CD4-positive, alpha-beta T cell treated with Interleukin-17A for 1 hour (primary cell): ENCODE results near the gene PRTFDC1.
A peak's percentile ranks its signal among the peaks of the same experiment; 100 is the strongest.

Experiments used
- DNase-seq: peaks from one replicate; pipeline ENCODE4 v3.0.0-alpha.2; 2020

PRTFDC1 gene

DNA sequence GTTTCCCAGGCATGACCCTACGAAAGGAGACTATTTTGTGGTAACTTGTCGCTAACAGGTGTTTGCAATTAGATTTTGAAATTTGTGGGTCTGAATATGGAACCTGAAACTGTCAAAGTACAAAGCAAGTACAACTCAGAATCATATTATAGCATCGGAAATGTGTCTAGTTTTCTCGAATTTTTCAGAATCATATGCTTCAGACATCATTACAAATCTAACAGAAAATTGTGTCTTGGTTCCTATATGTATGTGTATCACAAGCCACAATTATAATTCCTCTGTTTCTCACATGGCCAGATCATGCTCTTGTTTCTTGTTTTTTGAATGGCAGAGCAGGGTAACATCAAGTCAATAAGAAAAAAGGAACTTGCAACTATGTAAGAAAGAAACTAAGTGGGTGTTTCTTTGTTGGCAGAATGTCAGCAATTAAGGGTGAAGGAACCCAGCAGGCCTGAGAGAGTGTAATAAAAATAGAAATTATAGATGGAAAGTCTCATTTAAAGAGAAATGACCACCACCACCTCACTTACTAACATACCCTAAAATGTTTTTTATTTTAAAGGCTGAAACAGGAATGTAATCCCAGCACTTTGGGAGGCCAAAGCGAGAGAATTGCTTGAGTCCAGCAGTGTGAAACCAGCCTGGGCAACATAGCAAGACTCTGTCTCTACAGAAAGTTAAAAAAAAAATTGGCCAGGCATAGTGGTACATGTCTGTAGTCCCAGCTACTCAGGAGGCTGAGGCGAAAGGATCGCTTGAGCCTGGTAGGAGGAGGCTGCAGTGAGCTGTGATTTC, 51.3 kb downstream of the PRTFDC1 start:
- DNase-seq, result no peak

DNA sequence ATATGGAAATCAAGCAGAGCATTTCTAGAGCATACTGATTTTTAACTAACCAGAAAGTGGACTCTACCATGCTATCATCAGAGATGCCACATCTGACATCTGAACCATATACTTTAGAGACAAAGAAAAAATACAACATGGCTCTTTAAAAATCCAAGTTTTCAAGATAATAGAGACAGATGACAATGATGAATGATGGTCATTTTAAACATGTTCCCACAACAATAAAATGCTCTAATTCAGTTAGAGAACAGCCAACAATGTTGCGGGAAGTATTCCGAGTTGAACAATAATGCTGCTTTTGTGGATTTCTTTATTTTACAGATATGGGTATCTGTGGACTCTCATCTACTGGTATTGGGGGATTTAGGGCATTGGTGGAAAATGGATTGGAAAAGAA, 52.8 kb downstream of the PRTFDC1 start:
- DNase-seq, result no peak

DNA sequence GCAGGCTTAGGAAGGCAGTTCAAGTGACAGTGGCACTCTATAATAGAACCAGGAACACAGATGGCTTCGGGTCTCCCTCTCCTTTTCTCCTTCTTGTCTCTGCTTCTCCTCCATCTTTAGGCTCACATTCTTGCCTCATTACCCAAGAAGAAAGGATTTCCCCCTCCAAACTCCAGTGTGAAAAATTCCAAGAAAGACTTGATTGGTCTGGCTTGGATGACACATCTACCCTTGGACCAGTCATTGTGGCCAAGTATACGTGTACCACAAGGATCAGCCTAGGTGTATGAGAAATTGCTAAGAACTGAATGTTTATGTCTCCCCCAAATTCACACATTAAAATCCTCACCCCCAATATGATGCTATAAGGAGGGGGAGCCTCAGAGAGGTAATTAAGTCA, 53.9 kb downstream of the PRTFDC1 start:
- DNase-seq, result no peak

DNA sequence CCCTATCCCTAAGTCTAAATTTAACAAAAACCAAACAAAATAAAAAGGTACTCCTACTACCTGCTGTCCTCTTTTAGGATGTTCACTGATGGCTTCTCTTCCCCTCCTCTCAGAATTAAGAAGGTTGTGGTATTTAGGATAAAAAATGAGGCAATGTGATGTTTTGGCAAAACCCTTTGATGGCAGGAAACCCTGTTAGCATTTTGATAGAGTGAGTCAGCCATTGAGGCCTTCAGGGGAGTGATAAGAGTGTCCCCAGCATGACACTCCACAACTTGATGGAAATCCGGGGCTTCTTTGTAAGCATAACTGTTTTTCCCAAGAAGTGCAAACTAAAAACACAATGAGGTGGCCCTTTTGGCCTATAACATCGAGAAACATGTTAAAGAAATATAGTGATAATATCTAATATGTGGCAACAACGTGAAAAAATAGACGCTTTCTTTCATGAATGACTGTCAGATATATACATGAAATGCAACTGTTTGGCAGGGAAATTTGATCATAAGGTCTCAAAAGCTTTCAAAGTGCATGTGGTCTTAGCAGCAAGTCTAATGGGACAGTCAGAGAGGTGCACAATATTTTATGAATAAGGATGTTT, 55.0 kb downstream of the PRTFDC1 start:
- DNase-seq, result peak; percentile 22

- DNase-seq, result peak; percentile 30
Measured at GRCh38 chr10:24894728-24895127, 57.7 kb downstream of the PRTFDC1 start.

DNA sequence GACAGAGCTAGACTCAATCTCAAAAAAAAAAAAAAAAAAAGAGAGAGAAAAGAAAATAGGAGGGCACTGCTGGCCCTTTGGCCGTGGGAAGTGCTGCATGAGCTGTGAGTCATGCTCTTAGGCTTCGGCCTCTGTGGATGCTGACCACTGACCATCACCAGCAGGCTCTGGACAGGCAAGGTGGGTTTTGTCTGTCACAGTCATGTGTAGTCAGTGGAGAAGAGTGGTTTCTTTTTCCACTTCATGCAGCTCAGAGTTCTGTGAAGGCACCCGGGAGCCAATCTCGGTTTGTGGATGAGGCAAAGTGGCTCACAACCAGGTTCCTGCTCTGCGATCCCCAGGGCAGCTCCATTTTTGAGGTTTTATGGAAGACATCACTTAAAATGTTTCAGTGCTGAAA, 58.1 kb downstream of the PRTFDC1 start:
- DNase-seq, result no peak

DNA sequence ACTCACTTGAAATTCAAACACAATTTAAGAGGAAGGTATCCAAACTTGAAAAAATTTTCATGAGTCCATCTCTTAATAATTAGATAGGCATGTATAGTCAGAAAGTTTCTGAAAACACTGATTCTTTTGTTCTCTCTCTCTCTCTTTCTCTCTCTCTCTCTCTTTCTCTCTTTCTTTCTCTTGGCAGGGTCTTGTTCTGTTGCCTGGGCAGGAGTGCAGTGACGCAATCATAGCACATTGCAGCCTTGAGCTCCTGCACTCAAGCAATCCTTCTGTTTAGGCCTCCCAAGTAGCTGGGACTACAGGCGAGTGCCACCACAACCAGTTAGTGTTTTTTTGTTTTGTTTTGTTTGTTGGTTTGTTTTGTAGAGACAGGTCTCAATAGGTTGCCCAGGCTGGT, 59.3 kb downstream of the PRTFDC1 start:
- DNase-seq, result no peak

- no peak for DNase-seq
Measured at GRCh38 chr10:24891823-24892222, 60.6 kb downstream of the PRTFDC1 start.

GRCh38 chr10:24889639-24890038, 62.8 kb downstream of the PRTFDC1 start:
- DNase-seq, result no peak

GRCh38 chr10:24887855-24888231, 64.6 kb downstream of the PRTFDC1 start:
- DNase-seq, result no peak

DNA sequence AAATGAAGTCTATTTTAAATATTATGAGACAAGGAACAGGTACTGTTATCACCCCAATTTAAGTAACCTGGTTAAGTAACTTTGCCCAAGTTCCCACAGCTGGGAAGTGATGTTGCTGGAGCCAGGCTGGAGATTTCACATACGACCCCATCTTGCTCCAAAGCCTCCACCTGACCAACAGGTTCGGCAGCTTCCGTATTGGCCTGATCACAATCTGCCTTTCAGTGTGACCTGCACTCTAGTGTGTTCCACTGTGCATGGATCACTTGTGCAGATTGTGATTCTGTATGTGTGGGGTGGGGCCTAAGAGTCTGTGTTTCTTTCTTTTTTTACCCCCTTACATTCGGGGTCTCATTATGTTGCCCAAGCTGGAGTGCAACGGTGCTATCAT, 66.1 kb downstream of the PRTFDC1 start:
- no peak for DNase-seq

GRCh38 chr10:24885551-24886289, 66.7 kb downstream of the PRTFDC1 start:
- DNase-seq, result no peak

DNA sequence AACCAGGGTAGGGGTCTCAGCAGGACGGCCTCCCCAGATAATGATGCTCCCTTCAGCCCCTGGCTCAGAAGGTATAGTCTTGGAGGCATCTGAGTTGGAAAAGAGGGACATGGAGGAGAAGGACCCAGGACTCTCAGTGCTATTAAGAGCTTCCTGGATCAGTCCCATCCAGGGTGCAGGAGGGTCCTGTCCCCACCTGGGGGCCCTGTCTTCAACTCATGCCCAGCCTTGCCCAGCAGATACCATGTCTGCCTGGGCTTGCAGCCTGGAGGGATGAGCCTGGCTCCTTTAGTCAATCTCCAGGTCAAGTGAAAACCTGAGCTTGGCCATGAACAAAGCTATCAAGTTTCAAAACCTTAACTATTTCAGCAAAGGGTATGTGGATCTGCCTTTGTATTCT, 67.6 kb downstream of the PRTFDC1 start:
- no peak for DNase-seq

GRCh38 chr10:24884316-24884715, 68.1 kb downstream of the PRTFDC1 start:
- no peak for DNase-seq

- no peak for DNase-seq
Measured at GRCh38 chr10:24883176-24883575, 69.2 kb downstream of the PRTFDC1 start.

DNA sequence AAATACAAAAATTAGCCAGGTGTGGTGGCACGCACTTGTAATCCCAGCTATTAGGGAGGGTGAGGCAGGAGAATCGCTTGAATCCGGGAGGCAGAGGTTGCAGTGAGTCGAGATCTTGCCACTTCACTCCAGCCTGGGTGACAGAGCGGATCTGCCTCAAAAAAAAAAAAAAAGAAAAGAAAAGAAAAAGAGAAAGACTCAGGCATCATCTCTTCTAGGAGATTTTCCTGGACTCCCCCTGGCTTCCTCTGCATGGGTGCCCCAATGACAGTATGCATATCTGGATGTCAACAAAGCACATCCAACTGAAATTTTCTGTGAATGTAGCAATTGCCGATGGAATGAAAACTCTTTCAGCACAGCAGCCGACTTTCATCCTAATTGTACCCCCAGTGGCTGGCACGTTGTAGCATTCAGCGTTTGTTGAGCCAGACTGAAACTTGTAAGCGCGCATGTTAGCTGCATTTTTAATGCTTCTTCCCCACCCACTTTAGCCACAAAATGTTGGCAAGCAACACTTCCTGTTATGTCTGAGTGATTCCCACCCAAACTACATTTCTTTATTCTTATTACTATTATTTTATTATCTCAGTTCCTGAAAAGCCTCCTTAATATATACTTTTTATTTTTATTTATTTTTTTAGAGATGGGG, 70.2 kb downstream of the PRTFDC1 start:
- DNase-seq, result peak; percentile 69

DNA sequence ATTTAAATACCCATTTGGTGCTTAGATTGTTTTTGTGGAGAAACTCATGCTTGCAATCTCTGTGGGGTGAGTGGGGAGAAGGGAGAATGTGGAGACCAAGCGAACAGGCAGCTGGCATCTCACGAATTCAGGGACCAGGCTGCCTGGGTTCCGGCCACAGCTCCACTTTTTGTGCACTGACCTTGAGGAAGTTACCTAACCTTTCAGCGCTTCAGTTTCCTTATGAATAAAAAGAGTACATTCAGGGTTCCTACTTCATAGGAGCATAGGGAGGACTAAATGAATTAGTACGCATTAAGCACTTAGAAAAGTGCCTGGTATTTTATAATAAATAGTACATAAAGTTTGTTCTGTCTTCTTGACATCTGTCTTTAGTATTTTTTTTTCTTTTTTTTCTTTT, 72.5 kb downstream of the PRTFDC1 start:
- DNase-seq, result no peak

- no peak for DNase-seq
Measured at GRCh38 chr10:24874133-24874532, 78.3 kb downstream of the PRTFDC1 start.

GRCh38 chr10:24873281-24873683, 79.1 kb downstream of the PRTFDC1 start:
- DNase-seq, result peak; percentile 12

GRCh38 chr10:24872790-24873182, 79.6 kb downstream of the PRTFDC1 start:
- DNase-seq, result no peak

DNA sequence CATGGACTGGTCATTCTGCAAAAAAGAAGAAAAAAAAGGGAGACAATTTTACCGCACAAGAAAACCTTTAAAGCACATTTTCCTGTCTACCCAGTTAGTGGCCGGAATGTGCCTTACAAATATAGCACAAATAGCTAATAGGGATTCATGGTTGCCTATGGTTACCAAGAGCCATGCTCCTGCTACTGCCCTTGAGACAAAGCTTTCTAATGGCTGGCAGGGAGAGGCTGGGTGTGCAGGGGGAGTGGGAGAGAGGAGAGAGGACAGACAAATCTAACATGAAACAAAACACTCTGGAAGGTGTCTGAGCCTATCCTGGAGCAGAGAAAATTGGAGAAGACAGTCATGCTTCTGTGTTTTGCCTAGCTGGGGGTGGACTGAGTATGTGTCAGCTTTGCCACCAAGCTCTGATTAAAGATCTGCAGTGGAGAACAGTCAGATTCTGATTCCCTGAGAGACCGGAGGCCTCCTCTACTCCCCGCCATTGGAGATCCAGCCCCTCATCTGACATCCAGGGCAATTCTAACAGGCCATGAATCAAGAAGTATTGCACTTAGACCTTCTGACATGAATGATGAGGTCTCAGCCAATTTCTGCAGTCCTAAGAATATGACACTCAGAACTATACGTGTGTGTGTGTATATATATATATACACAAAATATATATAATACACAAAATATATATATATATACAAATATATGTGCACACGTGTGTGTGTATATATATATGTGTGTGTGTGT, 80.2 kb downstream of the PRTFDC1 start:
- no peak for DNase-seq

GRCh38 chr10:24871011-24871935, 81.1 kb downstream of the PRTFDC1 start:
- no peak for DNase-seq
